K562 (cell line): ENCODE data around the gene TFRC. TPM values are rescaled to one million over a fixed set of nuclear protein-coding genes. Genes with fewer than 3 reads are reported as not detected.
A peak's percentile ranks its signal among the peaks of the same experiment; 100 is the strongest.

Experiments used
- FOXP1 ChIP-seq: sonication (generic); formaldehyde crosslinking; IDR thresholded peaks from 2 replicates; pipeline ENCODE4 v1.8.0; 2022; ENCODE audit warnings: mild to moderate bottlenecking, missing genetic modification reagents
- GTF3C2 ChIP-seq: IDR thresholded peaks from 3 replicates; pipeline ENCODE4 v1.6.1; 2011; ENCODE audit warnings: borderline replicate concordance, mild to moderate bottlenecking, moderate library complexity; ENCODE audit not compliant: insufficient read length; ENCODE audit errors: extremely low read depth
- LARP7 ChIP-seq: fragments of 450-650 bp; IDR thresholded peaks from 2 replicates; pipeline ENCODE4 v1.6.1; 2016
- MXI1 ChIP-seq: IDR thresholded peaks from 2 replicates; pipeline ENCODE4 v1.6.1; 2011; ENCODE audit warnings: low read depth, mild to moderate bottlenecking, improper control_type of control experiment, low read length
- POLR2A ChIP-seq: fragments of 450-650 bp; conservative IDR thresholded peaks from 2 replicates; pipeline ENCODE4 v1.6.1; 2016
- RAD51 ChIP-seq: fragments of 450-650 bp; IDR thresholded peaks from 2 replicates; pipeline ENCODE4 v1.7.1; 2016; ENCODE audit warnings: low read depth, mild to moderate bottlenecking, borderline replicate concordance
- THRB ChIP-seq: fragments of 450-650 bp; formaldehyde crosslinking; conservative IDR thresholded peaks from 2 replicates; pipeline ENCODE4 v1.4.0; 2022; ENCODE audit warnings: mild to moderate bottlenecking, missing genetic modification characterization
- ZBTB40 ChIP-seq, 2 experiments: fragments of 450-650 bp in 1 of 2; sonication (generic) in 1 of 2; formaldehyde crosslinking in 1 of 2; IDR thresholded peaks; 2 replicates each; pipeline versions ENCODE4 v1.7.1 to v1.9.0; 2016 to 2022; ENCODE audit warnings: inconsistent platforms in 1 of 2, mild to moderate bottlenecking in 1 of 2, missing genetic modification reagents in 1 of 2
- ZFP30 ChIP-seq: fragments of 250-450 bp; sonication (Bioruptor Pico); IDR thresholded peaks from 2 replicates; pipeline ENCODE4 v1.8.0; 2022; ENCODE audit warnings: moderate library complexity, mild to moderate bottlenecking, inconsistent platforms, borderline replicate concordance
- polyA plus RNA-seq, 8 experiments: library from polyadenylated mRNA; depleted of rRNA in 4 of 8; stranded (reverse) in 5 of 8; unstranded in 3 of 8; fragments of >200 nt; fragmentation: Nextera tagmentation in 2 of 8; fragmentation: Illumina TruSeq in 1 of 8; extraction: Ambion mirVana in 2 of 8; extraction: Trizol in 1 of 8; gene quantifications; 2 replicates each; pipeline versions ENCODE4 v1.2.1 to v1.2.3, GENCODE V29; 2011 to 2014; ENCODE audit warnings: inconsistent platforms in 1 of 8, missing spikeins in 1 of 8
- total RNA-seq, 7 experiments: library from RNA; depleted of rRNA in 6 of 7; stranded (reverse); fragments of >200 nt in 6 of 7; fragmentation: Illumina TruSeq in 2 of 7; extraction: Trizol in 2 of 7; gene quantifications; 2 replicates each; pipeline versions ENCODE4 v1.2.1 to v1.2.3, GENCODE V29; 2011 to 2021; ENCODE audit warnings: low replicate concordance in 1 of 7
- TF ChIP-seq, protein P1 (sequence below): fragments of 450-650 bp; formaldehyde crosslinking; IDR thresholded peaks from 2 replicates; pipeline ENCODE4 v1.4.0; 2022; ENCODE audit warnings: missing genetic modification characterization

Gene TFRC
- total and polyA plus RNA-seq, 9 of the 15 experiments (the other 6 are each of a cell fraction or from before 2014, with no cell fraction given): 149 to 679 (median 332) TPM

- TF ChIP-seq ZBTB40 (IDR thresholded peaks at IDR 0.05) (peak; percentile 84), ZBTB40 (CRISPR knock-in tag; IDR thresholded peaks at IDR 0.05) (peak; percentile 53; the same call in 1 of the 2 replicates), POLR2A (peak; percentile 100), GTF3C2 (no peak), LARP7 (no peak), THRB (CRISPR knock-in tag) (peak; percentile 48; the same call in 1 of the 2 replicates), FOXP1 (CRISPR knock-in tag) (peak; percentile 89), ZFP30 (no peak), MXI1 (peak; percentile 74), RAD51 (no peak; the same call in 1 of the 2 replicates)
- TF ChIP-seq, protein P1, sequence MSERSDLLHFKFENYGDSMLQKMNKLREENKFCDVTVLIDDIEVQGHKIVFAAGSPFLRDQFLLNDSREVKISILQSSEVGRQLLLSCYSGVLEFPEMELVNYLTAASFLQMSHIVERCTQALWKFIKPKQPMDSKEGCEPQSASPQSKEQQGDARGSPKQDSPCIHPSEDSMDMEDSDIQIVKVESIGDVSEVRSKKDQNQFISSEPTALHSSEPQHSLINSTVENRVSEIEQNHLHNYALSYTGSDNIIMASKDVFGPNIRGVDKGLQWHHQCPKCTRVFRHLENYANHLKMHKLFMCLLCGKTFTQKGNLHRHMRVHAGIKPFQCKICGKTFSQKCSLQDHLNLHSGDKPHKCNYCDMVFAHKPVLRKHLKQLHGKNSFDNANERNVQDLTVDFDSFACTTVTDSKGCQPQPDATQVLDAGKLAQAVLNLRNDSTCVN (CRISPR knock-in tag): peak; percentile 19; the same call in 1 of the 2 replicates
Observed at GRCh38 chr3:196081834-196082618, at the start of gene TFRC (continued).
